ENCODE data around the gene NRN1L.
"Not testable (repeated sequence)": the region's sequence is repeated elsewhere in the genome, so short reads cannot be mapped to it uniquely, and the experiment has no call there.

The NRN1L gene

GRCh38 chr16:67882374-67883145, 2.1 kb upstream of the NRN1L start:
- no peak for DNase-seq (ENCODE audit: low read depth in 2 of 2)

GRCh38 chr16:67883146-67883871, 1.4 kb upstream of the NRN1L start:
- no peak for DNase-seq (ENCODE audit: low read depth in 2 of 2)

GRCh38 chr16:67883872-67884261, 818 bp upstream of the NRN1L start:
- DNase-seq (ENCODE audit: low read depth in 2 of 2) = peak; percentile 39 to 50

GRCh38 chr16:67885545-67885944, 860 bp downstream of the NRN1L start:
- no peak for DNase-seq (ENCODE audit: low read depth in 2 of 2)

GRCh38 chr16:67885976-67886375, 1.3 kb downstream of the NRN1L start:
- DNase-seq (ENCODE audit: low read depth in 2 of 2) = no peak

- DNase-seq (ENCODE audit: low read depth in 2 of 2) = no peak
Measured at GRCh38 chr16:67886387-67886786, 1.7 kb downstream of the NRN1L start.

GRCh38 chr16:67888331-67888730, 3.6 kb downstream of the NRN1L start:
- no peak for DNase-seq (ENCODE audit: low read depth in 2 of 2)

- DNase-seq (ENCODE audit: low read depth in 2 of 2) = no peak
Measured at GRCh38 chr16:67892375-67892774, 7.7 kb downstream of the NRN1L start.

GRCh38 chr16:67892899-67893742, 8.4 kb downstream of the NRN1L start, which contains the start of gene PSKH1:
PSKH1 (plus strand) TSS chr16:67893254; CDS start chr16:67908750, 15,496 bp downstream.
- peak; percentile 84 to 88 for DNase-seq (ENCODE audit: low read depth in 2 of 2)

GRCh38 chr16:67893743-67894399, 9.2 kb downstream of the NRN1L start:
- DNase-seq (ENCODE audit: low read depth in 2 of 2) = no peak

- DNase-seq (ENCODE audit: low read depth in 2 of 2) = no peak
Measured at GRCh38 chr16:67897231-67897630, 12.5 kb downstream of the NRN1L start.

- DNase-seq (ENCODE audit: low read depth in 2 of 2) = no peak
Measured at GRCh38 chr16:67901734-67902133, 17.0 kb downstream of the NRN1L start.

GRCh38 chr16:67902831-67903230, 18.1 kb downstream of the NRN1L start:
- DNase-seq (ENCODE audit: low read depth in 2 of 2) = no peak

- DNase-seq (ENCODE audit: low read depth in 2 of 2) = no peak
Measured at GRCh38 chr16:67907397-67908180, 22.9 kb downstream of the NRN1L start.

- no peak for DNase-seq (ENCODE audit: low read depth in 2 of 2)
Measured at GRCh38 chr16:67909056-67909742, 24.5 kb downstream of the NRN1L start.

- no peak for DNase-seq (ENCODE audit: low read depth in 2 of 2)
Measured at GRCh38 chr16:67910158-67910557, 25.5 kb downstream of the NRN1L start.

- DNase-seq (ENCODE audit: low read depth in 2 of 2) = no peak
Measured at GRCh38 chr16:67914758-67915495, 30.2 kb downstream of the NRN1L start.

- not testable (repeated sequence) for DNase-seq (ENCODE audit: low read depth in 2 of 2)
Measured at GRCh38 chr16:67915496-67915769, 30.7 kb downstream of the NRN1L start.

- no peak for DNase-seq (ENCODE audit: low read depth in 2 of 2)
Measured at GRCh38 chr16:67915831-67916723, 31.4 kb downstream of the NRN1L start.
